Smooth muscle cell (in vitro differentiated cells): ENCODE results near the gene FBXL17. TPM values are rescaled to one million over a fixed set of nuclear protein-coding genes. Genes with fewer than 3 reads are reported as not detected.

Experiments
- DNase-seq: peaks from one replicate; lab custom pipeline; 2025; ENCODE audit not compliant: unreplicated experiment; lab: John Stamatoyannopoulos, UW
- H2AFZ ChIP-seq: fragments of 200-600 bp; sonication (generic); 2 replicates; pipeline ENCODE4 v1.6.0; 2016; ENCODE audit warnings: antibody characterized with exemption, low read depth, mild to moderate bottlenecking
- H3F3A ChIP-seq: fragments of 200-600 bp; sonication (generic); 2 replicates; pipeline ENCODE4 v1.6.0; 2017; ENCODE audit warnings: antibody characterized with exemption, low read depth
- H3K27ac ChIP-seq: fragments of 200-600 bp; sonication (generic); 2 replicates; pipeline ENCODE4 v1.5.1; 2016; ENCODE audit warnings: low read depth, mild to moderate bottlenecking
- H3K27me3 ChIP-seq: fragments of 200-600 bp; sonication (generic); 2 replicates; pipeline ENCODE4 v1.6.1; 2016; ENCODE audit warnings: low read depth, mild to moderate bottlenecking
- H3K36me3 ChIP-seq: fragments of 200-600 bp; sonication (generic); 2 replicates; pipeline ENCODE4 v1.5.1; 2016; ENCODE audit warnings: low read depth
- H3K4me1 ChIP-seq: fragments of 200-600 bp; sonication (generic); 2 replicates; pipeline ENCODE4 v1.5.1; 2016; ENCODE audit warnings: low read depth
- H3K4me2 ChIP-seq: fragments of 200-600 bp; sonication (generic); 2 replicates; pipeline ENCODE4 v1.6.0; 2016; ENCODE audit warnings: mild to moderate bottlenecking
- H3K4me3 ChIP-seq: fragments of 200-600 bp; sonication (generic); 2 replicates; pipeline ENCODE4 v1.5.1; 2016; ENCODE audit warnings: mild to moderate bottlenecking
- H3K79me2 ChIP-seq: fragments of 200-600 bp; sonication (generic); 2 replicates; pipeline ENCODE4 v1.6.0; 2016; ENCODE audit warnings: low read depth, mild to moderate bottlenecking
- H3K9ac ChIP-seq: fragments of 200-600 bp; sonication (generic); 2 replicates; pipeline ENCODE4 v1.6.0; 2016; ENCODE audit warnings: low read depth
- H3K9me3 ChIP-seq: fragments of 200-600 bp; sonication (generic); replicated peaks from 2 replicates; pipeline ENCODE4 v1.5.1; 2016; ENCODE audit warnings: low read depth
- H4K20me1 ChIP-seq: fragments of 200-600 bp; sonication (generic); 2 replicates; pipeline ENCODE4 v1.6.0; 2016; ENCODE audit warnings: low read depth
- CTCF ChIP-seq: fragments of 200-600 bp; sonication (generic); IDR thresholded peaks from 2 replicates; pipeline ENCODE4 v1.5.1; 2017; ENCODE audit warnings: borderline replicate concordance, mild to moderate bottlenecking, antibody characterized with exemption; ENCODE audit not compliant: insufficient read depth, poor library complexity, severe bottlenecking
- WGBS: methylation state at CpG from one replicate; pipeline ENCODE4 v1.1.7; 2016; ENCODE audit warnings: low lambda C conversion rate; 5-methylcytosine and 5-hydroxymethylcytosine counted together
- polyA plus RNA-seq: library from polyadenylated mRNA; unstranded; fragments of >200 nt; fragmentation: Nextera tagmentation; extraction: Ambion mirVana; gene quantifications from 2 replicates; pipeline ENCODE4 v1.2.1, GENCODE V29; 2016
- total RNA-seq: library from RNA; depleted of rRNA; stranded (reverse); fragments of >200 nt; gene quantifications from 2 replicates; pipeline ENCODE4 v1.2.3, GENCODE V29; 2014

Gene FBXL17
- total and polyA plus RNA-seq, 2 experiments from 2014 or later = 5.4 to 16.0 TPM

GRCh38 chr5:108303086-108303485 is 78.8 kb downstream of the FBXL17 start:
- Histone ChIP-seq H3K79me2 (no peaks in the 10 kb centered on the region), H3K4me1 (no peaks in the 10 kb centered on the region), H3K36me3 (no peaks in the 10 kb centered on the region), H3K4me3 (no peak overlapping the region), H3K9me3 (no peaks in the 10 kb centered on the region), H3K9ac (no peak overlapping the region), H3K27ac (no peak overlapping the region), H3K4me2 (no peak overlapping the region), H2AFZ (no peak overlapping the region), H3K27me3 (no peaks in the 10 kb centered on the region), H4K20me1 (no peaks in the 10 kb centered on the region), H3F3A (no peaks in the 10 kb centered on the region)
- TF ChIP-seq CTCF = no peak
- WGBS = 75% methylated on average over 1 of the region's 1 CpG
- no peak for DNase-seq

- Histone ChIP-seq H2AFZ (no peak overlapping the region), H3K27ac (no peak overlapping the region), H3K36me3 (no peaks in the 10 kb centered on the region), H3K9me3 (no peaks in the 10 kb centered on the region), H3K4me2 (no peak overlapping the region), H3K4me1 (no peaks in the 10 kb centered on the region), H3F3A (no peaks in the 10 kb centered on the region), H4K20me1 (no peaks in the 10 kb centered on the region), H3K4me3 (no peak overlapping the region), H3K79me2 (no peaks in the 10 kb centered on the region), H3K27me3 (no peaks in the 10 kb centered on the region), H3K9ac (no peak overlapping the region)
- no peak for DNase-seq
- no peak for TF ChIP-seq CTCF
Observed at GRCh38 chr5:108297042-108297601, 84.8 kb downstream of the FBXL17 start.

GRCh38 chr5:108295578-108296368 is 86.1 kb downstream of the FBXL17 start:
- Histone ChIP-seq H3K36me3 (no peaks in the 10 kb centered on the region), H3K9me3 (no peaks in the 10 kb centered on the region), H3K4me3 (no peak overlapping the region), H3K4me2 (no peak overlapping the region), H2AFZ (no peak overlapping the region), H3K9ac (no peak overlapping the region), H3K27ac (no peak overlapping the region), H3K4me1 (no peaks in the 10 kb centered on the region), H3K27me3 (no peaks in the 10 kb centered on the region), H3F3A (no peaks in the 10 kb centered on the region), H4K20me1 (no peaks in the 10 kb centered on the region), H3K79me2 (no peaks in the 10 kb centered on the region)
- TF ChIP-seq CTCF = no peak
- WGBS = 84% methylated on average over 2 of the region's 2 CpGs
- no peak for DNase-seq
